Umbilical cord (tissue), 2 donors: ENCODE data around the gene GTPBP4. TPM values are rescaled to one million over a fixed set of nuclear protein-coding genes. Genes with fewer than 3 reads are reported as not detected.

ENCODE experiments used
- DNase-seq: peaks from one replicate; pipeline ENCODE4 v3.0.0-alpha.2; 2015; ENCODE audit warnings: low spot score
- total RNA-seq: library from RNA; depleted of rRNA; stranded (reverse); fragments of >200 nt; gene quantifications from one replicate; pipeline ENCODE4 v1.2.3, GENCODE V29; 2014; ENCODE audit warnings: low replicate concordance; ENCODE audit not compliant: insufficient read depth

GTPBP4 gene
- total RNA-seq, 1 donor from 2014 or later: 26.5 TPM

- no peak for DNase-seq
Measured at GRCh38 chr10:966466-967235, 21.6 kb upstream of the GTPBP4 start.

- no peak for DNase-seq
Measured at GRCh38 chr10:968546-969199, 19.6 kb upstream of the GTPBP4 start.

DNA sequence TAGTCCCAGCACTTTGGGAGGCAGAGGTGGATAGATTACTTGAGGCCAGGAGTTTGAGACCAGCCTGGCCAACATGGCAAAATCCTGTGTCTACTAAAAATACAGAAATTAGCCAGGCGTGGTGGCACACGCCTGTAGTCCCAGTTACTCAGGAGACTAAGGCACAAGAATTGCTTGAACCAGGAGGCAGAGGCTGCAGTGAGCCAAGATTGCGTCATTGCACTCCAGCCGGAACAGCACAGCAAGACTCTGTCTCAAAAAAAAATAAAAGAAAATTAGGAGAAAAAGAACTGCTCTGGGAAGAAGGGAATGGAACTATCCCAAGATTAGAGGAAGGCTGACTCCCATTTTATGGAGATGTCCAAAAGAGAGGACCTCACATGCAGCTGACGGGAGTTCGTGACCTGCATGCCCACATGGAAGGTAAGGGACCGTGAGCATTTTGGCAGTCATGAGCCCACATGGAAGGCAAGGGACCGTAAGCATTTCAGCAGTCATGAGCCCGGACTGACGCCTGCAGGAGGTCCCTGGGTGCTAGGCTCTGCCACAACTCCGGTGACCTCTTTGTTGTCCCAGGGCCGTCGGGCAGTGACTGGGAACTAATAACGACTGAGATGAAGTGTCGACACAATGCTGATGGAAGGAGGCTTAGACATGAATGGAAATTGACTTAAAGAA, 18.6 kb upstream of the GTPBP4 start:
- no peak for DNase-seq

GRCh38 chr10:970311-971149, 17.7 kb upstream of the GTPBP4 start:
- DNase-seq: peak; percentile 72

- peak; percentile 57 for DNase-seq
Measured at GRCh38 chr10:971150-971542, 17.1 kb upstream of the GTPBP4 start.

DNA sequence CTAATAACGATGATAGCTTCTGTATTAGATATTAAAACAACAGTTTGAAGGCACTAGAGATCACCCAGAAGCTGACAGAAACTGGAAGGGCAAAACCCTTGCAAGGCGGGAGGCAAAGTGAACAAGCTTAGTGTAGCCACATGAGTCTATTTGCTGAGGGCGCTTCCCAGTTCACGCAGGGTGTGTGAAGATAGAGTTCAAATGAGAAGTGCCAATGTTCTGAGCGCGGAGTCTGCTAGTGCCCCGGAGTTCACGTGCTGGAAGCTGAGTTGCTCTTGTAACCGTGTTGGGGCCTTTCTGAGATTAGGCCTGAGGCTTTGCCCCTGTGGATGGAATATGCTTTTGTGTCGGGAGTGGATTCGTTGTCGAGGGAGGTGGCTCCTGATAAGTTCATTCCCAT, 16.6 kb upstream of the GTPBP4 start:
- DNase-seq: no peak

DNA sequence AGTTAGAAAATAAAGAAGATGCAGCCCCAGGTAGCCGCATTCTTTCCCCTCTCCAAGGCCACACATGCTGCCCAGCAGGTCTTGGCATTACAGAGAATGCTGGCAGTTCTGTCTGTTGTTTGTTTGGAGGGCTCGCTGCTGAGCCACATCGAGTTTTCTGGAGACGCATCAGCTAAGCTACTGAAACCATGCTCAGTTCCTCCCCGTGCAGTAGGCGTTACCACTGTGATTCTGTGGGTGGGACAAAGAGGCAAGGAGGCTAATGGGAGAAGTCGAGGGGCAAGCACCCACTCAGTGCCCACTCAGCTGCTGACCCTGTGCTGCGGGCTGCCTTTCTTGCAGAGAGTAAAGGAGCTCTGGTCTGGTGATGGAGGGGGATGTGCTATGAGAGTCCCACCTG, 15.5 kb upstream of the GTPBP4 start:
- no peak for DNase-seq

DNA sequence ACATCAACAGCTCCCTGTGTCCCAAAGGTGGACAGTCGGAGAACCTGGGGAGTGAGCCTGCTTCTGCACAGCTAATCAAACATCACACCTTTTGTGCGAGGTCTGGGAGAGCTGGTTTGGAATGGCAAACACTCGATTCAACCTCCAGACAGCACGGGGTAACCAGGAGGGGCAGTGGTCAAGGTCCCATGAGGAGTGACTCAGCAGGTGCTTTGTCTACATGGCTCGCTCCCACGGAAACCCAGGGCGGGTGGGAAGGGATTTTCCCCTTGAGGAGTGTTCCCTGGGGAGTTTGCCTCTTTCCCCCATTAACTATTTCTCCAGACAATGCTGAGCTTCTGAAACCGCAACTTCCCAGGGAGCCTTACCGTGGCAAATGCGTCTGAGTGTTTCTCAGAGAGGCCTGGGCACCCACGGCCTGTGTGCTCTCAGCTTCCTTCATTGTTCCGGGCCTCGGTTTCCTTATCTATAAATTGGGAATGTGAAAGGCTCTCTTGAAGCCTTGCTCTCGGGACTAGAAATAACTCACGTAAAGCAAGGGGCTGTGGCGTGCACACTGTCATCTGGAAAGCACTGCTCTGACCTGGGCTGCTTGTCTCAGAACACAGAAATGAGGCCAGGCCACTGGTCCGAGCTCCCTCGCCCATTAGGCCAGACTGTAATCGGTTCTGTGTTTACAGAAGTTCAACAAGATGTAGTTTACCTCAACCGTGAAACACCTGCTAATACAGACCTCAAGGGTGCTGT, 14.0 kb upstream of the GTPBP4 start:
- DNase-seq: no peak

DNA sequence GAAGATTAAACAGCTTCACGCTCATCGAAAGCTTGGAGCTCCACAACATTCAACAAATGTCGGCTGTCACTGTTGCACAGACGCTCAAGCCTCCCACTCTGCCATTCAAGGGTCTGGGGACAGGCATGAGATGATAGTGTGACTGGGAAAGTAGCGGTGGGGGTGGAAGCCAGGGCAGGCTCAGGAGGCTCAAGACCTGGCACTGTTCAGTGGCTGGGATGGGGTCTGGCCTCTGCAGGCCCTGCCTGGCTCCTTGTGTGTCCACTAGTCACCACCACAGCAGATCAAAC, 13.5 kb upstream of the GTPBP4 start:
- no peak for DNase-seq

DNA sequence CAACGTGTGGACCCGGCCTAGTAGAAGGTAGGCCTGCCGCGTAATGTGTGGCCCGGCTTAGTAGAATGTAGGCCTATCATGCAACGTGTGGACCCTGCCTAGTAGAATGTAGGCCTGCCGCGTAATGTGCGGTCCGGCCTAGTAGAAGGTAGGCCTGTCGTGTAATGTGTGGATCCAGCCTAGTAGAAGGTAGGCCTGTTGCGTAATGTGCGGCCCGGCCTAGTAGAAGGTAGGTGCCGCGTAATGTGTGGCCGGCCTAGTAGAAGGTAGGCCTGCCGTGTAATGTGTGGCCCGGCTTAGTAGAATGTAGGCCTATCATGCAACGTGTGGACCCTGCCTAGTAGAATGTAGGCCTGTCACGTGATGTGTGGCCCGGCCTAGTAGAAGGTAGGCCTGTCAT, 11.9 kb upstream of the GTPBP4 start:
- DNase-seq: no peak

DNA sequence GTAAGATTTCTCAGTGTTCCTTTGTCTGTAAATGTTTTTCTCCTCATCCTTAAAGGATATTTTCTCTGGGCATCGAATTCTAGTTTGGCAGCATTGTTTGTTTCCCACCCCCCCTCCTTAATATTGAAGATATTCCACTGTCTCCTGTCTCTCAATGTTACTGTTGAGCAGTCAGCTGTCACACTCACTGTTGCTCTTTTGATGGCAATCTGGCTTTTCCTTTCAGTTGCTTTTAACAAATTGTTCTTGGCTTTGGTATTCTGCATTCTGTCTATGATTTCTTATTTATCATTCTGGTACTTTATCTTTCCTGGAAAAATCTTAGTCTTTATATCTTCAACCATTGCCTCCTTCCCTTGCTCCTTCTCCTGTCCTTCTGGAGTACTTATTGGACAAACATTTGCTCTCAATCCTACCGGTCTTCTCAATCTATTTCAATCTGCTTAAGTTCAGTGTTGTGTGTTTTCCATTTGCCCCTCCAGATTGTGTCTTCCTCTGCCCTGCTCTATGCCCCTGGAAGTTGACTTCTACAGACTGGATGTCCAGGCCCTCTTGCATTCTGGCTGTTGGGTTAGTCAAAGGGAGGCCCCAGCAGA, 9.3 kb upstream of the GTPBP4 start:
- DNase-seq: no peak

DNA sequence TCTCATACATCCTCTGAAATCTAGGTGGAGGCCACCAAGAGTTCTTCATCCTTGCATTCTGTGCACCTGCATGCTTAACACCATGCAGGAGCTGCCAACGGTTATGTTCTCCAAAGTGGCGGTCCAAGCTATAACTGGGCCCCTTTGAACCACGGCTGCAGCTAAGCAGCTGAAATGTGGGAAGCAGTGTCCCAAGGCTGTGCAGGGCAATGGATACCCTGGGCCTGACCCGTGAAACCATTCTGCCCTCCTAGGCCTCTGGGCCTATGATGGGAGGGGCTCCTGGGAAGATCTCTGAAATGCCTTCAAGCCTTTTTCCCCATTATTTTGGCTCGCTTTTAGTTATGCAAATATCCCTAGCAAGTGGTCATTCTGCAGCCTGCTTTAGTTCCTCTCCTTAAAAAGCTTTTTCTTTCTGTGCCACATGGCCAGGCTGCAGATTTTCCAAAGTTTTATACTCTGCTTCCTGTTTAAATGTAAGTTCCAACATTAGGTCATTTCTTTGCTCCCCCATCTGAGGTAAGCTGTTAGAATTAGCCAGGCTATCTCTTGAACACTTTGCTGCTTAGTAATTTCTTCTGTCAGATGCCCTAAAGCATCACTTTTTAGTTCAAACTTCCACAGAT, 7.7 kb upstream of the GTPBP4 start:
- DNase-seq: no peak

DNA sequence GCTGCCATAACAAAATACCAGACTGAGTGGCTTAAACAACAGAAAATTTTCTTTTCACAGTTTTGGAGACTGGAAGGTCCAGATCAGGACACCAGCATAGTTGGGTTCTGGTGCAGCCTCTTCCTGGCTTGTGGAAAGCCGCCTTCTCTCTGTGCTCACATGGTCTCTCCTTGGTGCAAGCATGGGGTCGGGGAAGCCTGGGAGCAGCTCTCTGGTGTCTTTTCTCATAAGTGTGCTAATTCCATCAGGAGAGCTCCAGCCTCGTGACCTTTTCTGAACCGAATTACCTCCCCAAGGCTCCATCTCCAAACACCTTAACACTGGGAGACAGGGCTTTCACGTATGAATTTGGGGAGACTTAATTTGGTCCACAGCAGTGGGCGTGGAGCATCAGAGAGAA, 4.8 kb upstream of the GTPBP4 start:
- no peak for DNase-seq

DNA sequence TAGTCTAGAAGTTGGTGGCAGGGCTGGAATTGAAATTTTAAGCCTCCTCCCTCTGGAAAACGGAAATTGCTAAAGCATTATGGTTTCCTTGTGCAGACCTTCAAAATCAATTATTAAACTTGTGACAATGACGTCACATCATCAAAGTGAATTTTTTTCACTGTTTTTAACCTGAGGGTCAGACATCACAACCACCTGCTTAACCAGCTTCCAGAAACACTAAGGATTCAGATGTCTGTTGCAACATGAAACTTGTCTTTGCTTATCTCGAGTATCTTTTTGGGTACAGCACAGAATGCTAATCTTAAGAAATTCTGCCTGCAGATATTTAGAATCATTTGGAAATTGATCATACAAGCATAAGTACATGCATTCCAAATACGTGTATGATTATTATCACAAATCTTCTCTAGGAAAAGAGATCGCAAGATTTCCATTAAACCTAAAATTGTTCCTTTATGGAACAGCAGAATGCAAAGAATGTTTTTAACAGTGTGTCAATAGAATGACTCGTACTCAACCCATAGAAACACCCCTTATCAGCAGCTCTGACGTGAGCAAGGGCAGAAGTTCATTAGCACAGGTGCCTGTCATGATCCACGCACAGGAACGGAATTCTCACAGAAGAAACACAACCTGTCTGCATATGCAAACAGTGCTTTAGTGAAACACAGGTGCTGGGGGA, 4.1 kb upstream of the GTPBP4 start:
- no peak for DNase-seq

- no peak for DNase-seq
Measured at GRCh38 chr10:985361-985760, 2.9 kb upstream of the GTPBP4 start.

- DNase-seq: no peak
Measured at GRCh38 chr10:986137-986825, 2.0 kb upstream of the GTPBP4 start.

DNA sequence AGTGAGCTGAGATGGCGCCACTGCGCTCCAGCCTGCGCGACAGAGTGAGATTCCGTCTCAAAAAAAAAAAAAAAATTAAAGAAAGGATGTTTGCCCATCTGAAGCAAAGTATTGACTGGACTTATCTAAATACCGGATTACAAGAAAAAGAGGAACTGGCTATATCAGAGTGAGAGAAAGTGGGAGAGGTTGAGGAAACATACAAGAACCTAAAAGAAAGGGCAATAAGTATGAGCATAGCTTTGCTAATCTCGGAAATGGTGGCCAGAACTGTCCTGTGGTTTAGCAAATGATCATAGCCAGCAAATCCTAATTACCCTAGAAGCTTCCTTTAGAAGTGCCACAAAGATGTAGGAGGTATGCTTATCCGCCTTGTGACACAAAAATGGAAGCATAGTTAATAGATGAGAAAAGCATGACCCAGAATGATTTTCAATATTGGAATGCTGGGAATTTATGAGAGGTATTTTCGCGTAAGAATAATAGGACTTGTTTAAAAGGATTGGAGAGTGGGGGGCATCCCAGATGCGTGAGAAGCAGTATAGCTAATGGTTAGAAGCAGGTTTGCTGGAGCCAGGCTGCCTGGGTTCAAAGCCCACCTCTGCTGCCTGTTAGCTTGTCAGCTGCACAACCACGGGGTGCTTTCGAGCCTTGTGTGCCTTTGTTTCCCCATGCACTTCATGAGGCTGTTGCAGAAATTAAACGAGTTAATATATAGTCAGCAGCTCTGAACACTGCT, 1.2 kb upstream of the GTPBP4 start:
- no peak for DNase-seq

- no peak for DNase-seq
Measured at GRCh38 chr10:987620-987869, 689 bp upstream of the GTPBP4 start.
